ENCODE data around the gene FCRL1. TPM values are rescaled to one million over a fixed set of nuclear protein-coding genes. Genes with fewer than 3 reads are reported as not detected.

Gene FCRL1
- total and polyA plus RNA-seq, 2 of the 8 experiments (the other 6 are each of a cell fraction or from before 2014, with no cell fraction given): not detected

DNA sequence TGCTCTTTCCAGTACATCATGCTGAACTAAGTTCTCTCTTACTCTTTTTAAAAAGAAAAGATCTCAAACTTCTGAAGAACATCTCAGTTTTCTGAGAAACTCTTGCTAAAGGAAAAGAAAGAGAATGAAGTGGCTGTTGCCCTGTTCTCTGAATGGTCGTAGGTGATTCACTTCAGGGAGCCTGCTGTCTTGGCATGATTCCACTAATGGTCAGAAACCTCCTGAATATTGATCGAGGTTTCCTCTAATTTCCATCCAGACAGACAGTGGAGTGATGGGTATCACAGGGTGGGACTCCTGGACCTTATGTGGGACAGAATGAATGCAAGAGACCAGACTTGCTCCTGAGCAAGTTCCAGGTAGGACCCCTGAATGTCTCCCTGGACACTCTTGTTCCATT, 45.5 kb downstream of the FCRL1 start:
- H3K4me3 ChIP-seq (ENCODE audit: extremely low read depth in 1 of 4, insufficient read depth in 2 of 4, low read depth in 3 of 4, low read length in 4 of 4): no peak overlapping the region

More for the DNA sequence above, 45.5 kb downstream of the FCRL1 start:
- Histone ChIP-seq H3K4me1 (replicated peaks in 1 of 4; ENCODE audit: control insufficient read depth in 3 of 4, insufficient read depth in 4 of 4, low read length in 3 of 4) (no peaks in the 10 kb centered on the region), H4K8ac (ENCODE audit: extremely low read depth, insufficient read depth, low read length) (no peak overlapping the region), H2BK20ac (ENCODE audit: low read length) (no peak overlapping the region), H2BK15ac (ENCODE audit: low read length) (no peak overlapping the region), H3K9ac (replicated peaks in 1 of 4; ENCODE audit: extremely low read depth in 1 of 4, low read depth in 3 of 4, low read length in 3 of 4) (no peak overlapping the region), H3K27ac (ENCODE audit: low read depth, low read length) (no peak overlapping the region), H2BK5ac (ENCODE audit: low read depth, low read length) (no peak overlapping the region), H3K4ac (replicated peaks; ENCODE audit: insufficient read length, low read depth, low read length) (no peak overlapping the region), H3K23ac (ENCODE audit: insufficient read length) (no peak overlapping the region), H3K23me2 (ENCODE audit: low read depth, low read length) (no peaks in the 10 kb centered on the region), H3K18ac (ENCODE audit: extremely low read depth, low read length) (no peak overlapping the region), H3K9me3 (ENCODE audit: insufficient read depth in 2 of 2, low read depth in 1 of 2, low read length in 1 of 2) (no peaks in the 10 kb centered on the region), H3K14ac (ENCODE audit: insufficient read length) (no peak overlapping the region), H4K5ac (ENCODE audit: insufficient read length, low read depth, low read length) (no peak overlapping the region), H4K20me1 (replicated peaks in 1 of 2; ENCODE audit: control insufficient read depth in 1 of 2, insufficient read depth in 2 of 2, low read length in 2 of 2) (no peaks in the 10 kb centered on the region), H3K36me3 (ENCODE audit: control insufficient read depth in 2 of 4, insufficient read depth in 4 of 4, low read length in 3 of 4) (no peaks in the 10 kb centered on the region), H2AK5ac (ENCODE audit: low read depth, low read length) (no peak overlapping the region), H4K91ac (replicated peaks; ENCODE audit: insufficient read length, low read length) (no peak overlapping the region), H2AFZ (ENCODE audit: low read length) (no peak overlapping the region), H3K79me2 (ENCODE audit: control insufficient read depth in 1 of 2, insufficient read depth in 2 of 2, low read length in 2 of 2) (no peaks in the 10 kb centered on the region), H3K4me2 (ENCODE audit: insufficient read depth in 1 of 2, low read depth in 2 of 2, low read length in 2 of 2) (no peak overlapping the region), H3K56ac (replicated peaks; ENCODE audit: insufficient read length, low read depth, low read length) (no peak overlapping the region), H2BK120ac (replicated peaks; ENCODE audit: low read depth, low read length) (no peak overlapping the region), H3K27me3 (replicated peaks in 1 of 4; ENCODE audit: control insufficient read depth in 3 of 4, extremely low read depth in 1 of 4, insufficient read depth in 3 of 4, low read length in 3 of 4) (no peaks in the 10 kb centered on the region; a peak in 1 of 7 replicates), H3K79me1 (ENCODE audit: low read depth, low read length) (no peaks in the 10 kb centered on the region), H2BK12ac (ENCODE audit: low read depth, low read length) (no peak overlapping the region)
- FAIRE-seq (no peak), DNase-seq (ENCODE audit: low read depth in 1 of 2, low spot score in 2 of 2) (no peak)
- CTCF ChIA-PET (ENCODE audit: partially characterized antibody): interaction anchor here (0.7 to 2.6 kb wide), 12 partner anchors 9 to 410 kb away, joined by 3 to 16 read pairs (median 4); no protein-coding TSS in a partner anchor
- no peak for TF ChIP-seq BCL11A (IDR thresholded peaks at IDR 0.05; ENCODE audit: low read depth in 2 of 2, low read length in 2 of 2)
- POLR2A ChIA-PET (ENCODE audit: partially characterized antibody): no interaction called here
- 88% methylated on average over 2 of the region's 2 CpGs; no CpG with 5 or more reads in 1 of the 2 experiments for WGBS, 2 experiments (ENCODE audit: extremely low coverage in 1 of 2, insufficient coverage in 1 of 2, insufficient read length in 1 of 2, insufficient replicate concordance in 2 of 2, low coverage in 1 of 2, low lambda C conversion rate in 2 of 2, missing lambda C conversion rate in 1 of 2)

Measured in H1 (cell line).